ENCODE data around the gene GLYR1.

DNA sequence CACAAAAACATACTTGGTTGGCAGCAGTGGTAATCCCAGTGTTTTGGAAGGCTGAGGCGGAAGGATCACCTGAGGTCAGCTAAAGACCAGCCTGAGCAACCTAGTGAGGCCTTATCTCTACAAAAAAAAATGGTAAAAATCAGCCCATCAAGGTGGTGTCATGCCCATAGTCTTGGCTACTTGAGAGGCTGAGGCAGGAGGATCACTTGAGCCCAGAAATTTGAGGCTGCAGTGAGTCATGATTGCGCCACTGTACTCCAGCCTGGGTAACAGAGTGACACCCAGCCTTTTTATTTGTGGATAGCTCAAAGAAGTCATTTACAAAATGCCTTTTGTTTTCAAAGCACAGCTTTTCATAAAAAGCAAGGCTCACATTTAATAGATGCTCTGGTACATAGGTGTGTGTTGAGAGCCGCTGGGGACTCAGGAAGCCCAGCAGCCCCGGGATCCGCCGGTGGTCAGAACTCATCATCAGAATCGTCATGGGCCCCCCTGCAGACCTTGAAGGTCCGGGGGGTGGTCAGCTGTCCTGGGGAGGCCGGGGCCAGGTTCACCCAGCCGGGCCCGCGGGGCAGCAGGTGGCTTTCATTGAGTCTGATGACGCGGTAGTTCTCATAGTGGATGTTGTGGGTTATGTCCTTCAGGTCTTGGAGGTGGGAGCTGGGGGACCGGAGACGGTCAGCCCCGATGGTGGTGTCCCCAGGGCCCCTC lies 69.6 kb downstream of the GLYR1 start:
- TF ChIP-seq SMC3 (IDR thresholded peaks at IDR 0.05), result no peak
- no peak for TF ChIP-seq CTCF (IDR thresholded peaks at IDR 0.05)
- no peak for TF ChIP-seq TP53 (CRISPR knock-in tag; IDR thresholded peaks at IDR 0.05)
- no peak for TF ChIP-seq HMGXB4 (CRISPR knock-in tag; IDR thresholded peaks at IDR 0.05; ENCODE audit: borderline replicate concordance)
- no peak for TF ChIP-seq POLR2A (IDR thresholded peaks at IDR 0.05; ENCODE audit: low read length)
- TF ChIP-seq, protein P1, sequence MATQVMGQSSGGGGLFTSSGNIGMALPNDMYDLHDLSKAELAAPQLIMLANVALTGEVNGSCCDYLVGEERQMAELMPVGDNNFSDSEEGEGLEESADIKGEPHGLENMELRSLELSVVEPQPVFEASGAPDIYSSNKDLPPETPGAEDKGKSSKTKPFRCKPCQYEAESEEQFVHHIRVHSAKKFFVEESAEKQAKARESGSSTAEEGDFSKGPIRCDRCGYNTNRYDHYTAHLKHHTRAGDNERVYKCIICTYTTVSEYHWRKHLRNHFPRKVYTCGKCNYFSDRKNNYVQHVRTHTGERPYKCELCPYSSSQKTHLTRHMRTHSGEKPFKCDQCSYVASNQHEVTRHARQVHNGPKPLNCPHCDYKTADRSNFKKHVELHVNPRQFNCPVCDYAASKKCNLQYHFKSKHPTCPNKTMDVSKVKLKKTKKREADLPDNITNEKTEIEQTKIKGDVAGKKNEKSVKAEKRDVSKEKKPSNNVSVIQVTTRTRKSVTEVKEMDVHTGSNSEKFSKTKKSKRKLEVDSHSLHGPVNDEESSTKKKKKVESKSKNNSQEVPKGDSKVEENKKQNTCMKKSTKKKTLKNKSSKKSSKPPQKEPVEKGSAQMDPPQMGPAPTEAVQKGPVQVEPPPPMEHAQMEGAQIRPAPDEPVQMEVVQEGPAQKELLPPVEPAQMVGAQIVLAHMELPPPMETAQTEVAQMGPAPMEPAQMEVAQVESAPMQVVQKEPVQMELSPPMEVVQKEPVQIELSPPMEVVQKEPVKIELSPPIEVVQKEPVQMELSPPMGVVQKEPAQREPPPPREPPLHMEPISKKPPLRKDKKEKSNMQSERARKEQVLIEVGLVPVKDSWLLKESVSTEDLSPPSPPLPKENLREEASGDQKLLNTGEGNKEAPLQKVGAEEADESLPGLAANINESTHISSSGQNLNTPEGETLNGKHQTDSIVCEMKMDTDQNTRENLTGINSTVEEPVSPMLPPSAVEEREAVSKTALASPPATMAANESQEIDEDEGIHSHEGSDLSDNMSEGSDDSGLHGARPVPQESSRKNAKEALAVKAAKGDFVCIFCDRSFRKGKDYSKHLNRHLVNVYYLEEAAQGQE (IDR thresholded peaks at IDR 0.05), result no peak

All from A549 (cell line).